Neuron (in vitro differentiated cells): ENCODE data around the gene ACTBL2.
A peak's percentile ranks its signal among the peaks of the same experiment; 100 is the strongest.

Experiments
- H2AFZ ChIP-seq: one replicate; pipeline ENCODE4 v1.6.1; 2013; ENCODE audit warnings: low read depth, mild to moderate bottlenecking, inconsistent platforms, low read length, moderate library complexity
- H3K27me3 ChIP-seq: one replicate; pipeline ENCODE4 v1.6.1; 2013; ENCODE audit warnings: low read length; ENCODE audit not compliant: insufficient read depth
- H3K36me3 ChIP-seq: one replicate; pipeline ENCODE4 v1.6.1; 2013; ENCODE audit warnings: low read length; ENCODE audit not compliant: insufficient read depth
- H3K4me1 ChIP-seq: one replicate; pipeline ENCODE4 v1.6.1; 2013; ENCODE audit warnings: low read length; ENCODE audit not compliant: insufficient read depth
- H3K4me3 ChIP-seq: 2 replicates; pipeline ENCODE4 v1.5.1; 2013; ENCODE audit warnings: mild to moderate bottlenecking, low read length, moderate library complexity
- H3K9me3 ChIP-seq: one replicate; pipeline ENCODE4 v1.6.1; 2013; ENCODE audit warnings: low read length

Gene ACTBL2

GRCh38 chr5:57504357-57504756 lies 21.7 kb upstream of the ACTBL2 start:
- H3K36me3 ChIP-seq = no peaks in the 10 kb centered on the region
- H3K27me3 ChIP-seq = no peaks in the 10 kb centered on the region

DNA sequence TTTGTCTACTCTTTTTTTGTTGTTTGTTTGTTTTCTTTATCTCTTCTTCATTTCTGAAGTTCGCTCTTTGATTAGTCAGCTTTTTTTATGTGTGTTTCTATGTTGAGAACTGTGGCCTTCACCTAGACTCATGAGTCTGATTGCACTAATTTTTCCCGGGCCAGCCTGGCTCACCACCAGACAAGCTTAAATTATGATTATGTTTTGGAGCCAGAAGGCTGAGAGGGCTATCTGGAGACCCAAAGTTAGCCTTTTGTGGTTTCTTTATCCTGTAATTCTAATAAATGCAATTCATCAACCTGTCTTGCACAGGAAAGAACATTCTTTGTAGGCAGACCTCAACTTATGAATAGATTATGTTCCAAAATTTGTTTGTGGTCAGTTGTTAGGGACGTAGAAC lies 20.8 kb upstream of the ACTBL2 start:
- Histone ChIP-seq H2AFZ (no peak overlapping the region), H3K27me3 (no peaks in the 10 kb centered on the region), H3K4me3 (no peak overlapping the region), H3K4me1 (peaks cover 26% of the 10 kb centered on the region), H3K36me3 (no peaks in the 10 kb centered on the region), H3K9me3 (no peaks in the 10 kb centered on the region)

More at GRCh38 chr5:57504357-57504756, 21.7 kb upstream of the ACTBL2 start:
- Histone ChIP-seq H3K4me3 (no peak overlapping the region), H2AFZ (no peak overlapping the region), H3K9me3 (no peaks in the 10 kb centered on the region), H3K4me1 (peaks cover 26% of the 10 kb centered on the region)

- Histone ChIP-seq H3K4me3 (no peak overlapping the region), H3K9me3 (no peaks in the 10 kb centered on the region), H3K36me3 (no peaks in the 10 kb centered on the region), H3K27me3 (no peaks in the 10 kb centered on the region), H3K4me1 (peaks cover 26% of the 10 kb centered on the region), H2AFZ (peak overlapping the region; percentile 12)
Measured at GRCh38 chr5:57501414-57502201, 19.0 kb upstream of the ACTBL2 start.

GRCh38 chr5:57499262-57500050 lies 16.8 kb upstream of the ACTBL2 start:
- Histone ChIP-seq H3K36me3 (no peaks in the 10 kb centered on the region), H3K4me3 (no peak overlapping the region), H3K27me3 (no peaks in the 10 kb centered on the region), H2AFZ (no peak overlapping the region), H3K9me3 (no peaks in the 10 kb centered on the region), H3K4me1 (peaks cover 14% of the 10 kb centered on the region)

- H3K36me3 ChIP-seq = no peaks in the 10 kb centered on the region
- H3K9me3 ChIP-seq = no peaks in the 10 kb centered on the region
- no peak overlapping the region for H3K4me3 ChIP-seq
- no peaks in the 10 kb centered on the region for H3K27me3 ChIP-seq
- H3K4me1 ChIP-seq = peaks cover 14% of the 10 kb centered on the region
- no peak overlapping the region for H2AFZ ChIP-seq
Measured at GRCh38 chr5:57497733-57498132, 15.1 kb upstream of the ACTBL2 start.

GRCh38 chr5:57495285-57496086 lies 12.9 kb upstream of the ACTBL2 start:
- Histone ChIP-seq H3K4me1 (peaks cover 5% of the 10 kb centered on the region), H3K27me3 (no peaks in the 10 kb centered on the region), H3K9me3 (no peaks in the 10 kb centered on the region), H2AFZ (no peak overlapping the region), H3K36me3 (no peaks in the 10 kb centered on the region), H3K4me3 (no peak overlapping the region)

DNA sequence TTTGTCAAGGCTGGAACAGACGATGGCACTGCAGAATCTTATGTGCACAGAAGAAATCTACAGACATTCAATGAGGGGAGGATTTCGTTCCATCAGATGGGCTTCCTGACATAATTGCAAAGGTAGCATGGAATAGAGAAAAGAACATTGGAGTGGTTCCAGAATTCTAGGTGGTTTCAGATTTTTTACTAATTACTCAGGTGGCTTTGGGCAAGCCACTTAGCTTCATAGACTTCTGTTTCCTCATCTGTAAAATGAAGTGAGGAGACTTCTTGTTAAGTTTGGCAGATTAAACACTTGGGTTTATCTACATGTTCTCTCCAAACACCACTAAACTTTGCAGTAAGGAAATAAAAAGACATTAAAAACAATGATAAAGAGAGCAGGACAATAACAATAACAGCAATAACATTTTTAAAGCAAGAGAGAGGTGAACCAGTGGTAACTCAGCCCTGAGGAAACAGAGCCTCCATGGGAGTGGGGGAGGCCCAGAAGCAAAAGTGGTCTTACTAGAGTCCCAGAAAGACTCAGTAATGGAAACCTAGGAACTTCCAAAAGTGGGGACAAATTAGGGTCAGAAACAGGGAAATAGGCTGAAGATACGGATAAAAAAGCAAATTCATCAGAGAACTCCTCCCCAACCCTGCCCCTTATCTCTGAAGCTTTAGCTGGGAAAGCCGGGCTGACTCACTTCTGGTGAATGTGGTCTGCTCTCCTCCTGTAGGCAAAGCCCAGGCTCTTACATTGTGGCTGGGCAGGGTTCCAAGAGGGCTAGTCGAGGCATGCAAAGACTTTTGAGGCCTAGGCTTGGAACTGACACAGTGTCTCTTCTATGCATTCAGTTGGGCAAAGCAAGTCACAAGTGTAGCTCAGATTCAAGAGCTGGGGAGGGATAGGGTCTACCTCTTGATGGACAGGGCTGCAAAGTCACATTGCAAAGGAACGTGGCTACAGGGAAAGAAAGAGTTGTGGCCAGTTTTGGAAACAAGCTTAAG lies 11.8 kb upstream of the ACTBL2 start:
- Histone ChIP-seq H3K4me3 (no peak overlapping the region), H3K27me3 (no peaks in the 10 kb centered on the region), H3K4me1 (no peaks in the 10 kb centered on the region), H3K36me3 (no peaks in the 10 kb centered on the region), H3K9me3 (no peaks in the 10 kb centered on the region), H2AFZ (no peak overlapping the region)

GRCh38 chr5:57493034-57493433 lies 10.4 kb upstream of the ACTBL2 start:
- Histone ChIP-seq H2AFZ (no peak overlapping the region), H3K4me1 (peaks cover 3% of the 10 kb centered on the region), H3K36me3 (no peaks in the 10 kb centered on the region), H3K27me3 (no peaks in the 10 kb centered on the region), H3K4me3 (no peak overlapping the region), H3K9me3 (no peaks in the 10 kb centered on the region)

DNA sequence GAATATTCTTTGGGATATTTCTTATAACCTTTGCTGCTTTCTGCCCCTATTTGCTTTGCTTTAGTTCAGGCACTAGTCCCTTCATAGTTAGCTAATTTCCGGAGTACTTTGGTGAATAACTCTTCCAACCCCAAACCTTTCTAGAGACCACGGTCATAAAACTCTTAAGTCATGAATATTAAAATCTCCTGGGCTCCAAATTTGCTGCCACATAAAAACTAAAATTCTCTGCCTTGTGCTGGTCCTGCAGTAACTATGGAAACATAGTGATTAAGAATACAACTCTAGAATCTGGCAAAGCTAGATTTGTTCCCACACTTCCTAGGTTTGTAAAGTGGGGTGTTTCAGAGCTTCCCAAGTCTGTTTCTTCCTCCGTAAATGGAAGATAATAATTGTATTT lies 10.0 kb upstream of the ACTBL2 start:
- Histone ChIP-seq H3K27me3 (no peaks in the 10 kb centered on the region), H2AFZ (no peak overlapping the region), H3K36me3 (no peaks in the 10 kb centered on the region), H3K9me3 (no peaks in the 10 kb centered on the region), H3K4me3 (no peak overlapping the region), H3K4me1 (peaks cover 5% of the 10 kb centered on the region)

- Histone ChIP-seq H3K27me3 (no peaks in the 10 kb centered on the region), H2AFZ (no peak overlapping the region), H3K9me3 (no peaks in the 10 kb centered on the region), H3K36me3 (no peaks in the 10 kb centered on the region), H3K4me3 (no peak overlapping the region), H3K4me1 (peaks cover 5% of the 10 kb centered on the region)
Measured at GRCh38 chr5:57491369-57491965, 8.9 kb upstream of the ACTBL2 start.

DNA sequence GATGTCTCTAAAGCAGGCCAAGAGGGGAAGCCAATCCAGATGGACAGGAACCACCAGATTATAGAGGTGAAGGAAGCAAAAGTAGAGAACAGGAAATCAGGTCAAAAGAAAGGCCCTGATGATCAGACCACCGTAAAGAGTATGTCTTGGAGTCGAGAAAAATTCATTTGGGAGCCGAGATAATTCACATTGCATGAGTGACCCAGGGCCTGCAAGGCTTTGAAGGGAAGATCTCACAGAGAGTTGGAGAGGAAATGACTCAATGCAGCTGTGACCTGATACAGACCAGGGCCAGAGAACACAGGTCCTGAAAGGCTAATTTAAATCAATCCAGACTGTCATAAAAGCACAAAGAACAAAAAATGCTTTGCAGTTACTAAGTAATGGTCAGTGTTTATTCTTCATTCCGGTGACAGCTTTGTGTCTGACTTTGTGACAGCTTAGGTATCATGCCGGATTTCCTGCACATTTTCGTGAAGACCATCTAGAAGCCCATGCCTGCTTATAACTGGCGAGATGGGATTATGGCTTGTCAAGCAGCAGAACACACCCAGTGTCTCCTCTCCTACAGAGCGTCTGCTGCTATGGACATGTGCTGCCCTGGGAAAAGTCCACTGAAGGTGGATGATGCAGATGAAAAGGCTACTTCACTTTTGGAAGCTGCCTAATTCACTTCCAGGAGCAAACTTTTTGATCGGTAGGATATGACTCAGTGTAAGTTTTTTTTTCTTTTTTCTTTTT lies 5.8 kb upstream of the ACTBL2 start:
- no peak overlapping the region for H3K4me3 ChIP-seq
- H3K27me3 ChIP-seq = no peaks in the 10 kb centered on the region
- no peaks in the 10 kb centered on the region for H3K36me3 ChIP-seq
- peaks cover 5% of the 10 kb centered on the region for H3K4me1 ChIP-seq
- H3K9me3 ChIP-seq = no peaks in the 10 kb centered on the region
- no peak overlapping the region for H2AFZ ChIP-seq
